HepG2 (cell line): ENCODE results near the gene PET100. TPM values are rescaled to one million over a fixed set of nuclear protein-coding genes. Genes with fewer than 3 reads are reported as not detected.
A peak's percentile ranks its signal among the peaks of the same experiment; 100 is the strongest.

Experiments
- DNMT3B ChIP-seq: conservative IDR thresholded peaks from 2 replicates; pipeline ENCODE4 v1.6.1; 2016; ENCODE audit warnings: missing biosample characterization, control low read depth
- HNF1A ChIP-seq, 2 experiments: sonication (generic) in 1 of 2; formaldehyde crosslinking in 1 of 2; IDR thresholded peaks; 2 replicates each; pipeline versions ENCODE4 v1.4.0 to v1.6.1; 2016 to 2020; ENCODE audit warnings: borderline replicate concordance in 1 of 2, low read depth in 1 of 2, mild to moderate bottlenecking in 1 of 2, missing genetic modification reagents in 1 of 2
- HNRNPH1 ChIP-seq: fragments of 200-400 bp; formaldehyde crosslinking; optimal IDR thresholded peaks from 2 replicates; pipeline ENCODE3; 2017; ENCODE audit warnings: mild to moderate bottlenecking, low read depth, low read length
- HNRNPK ChIP-seq: fragments of 200-400 bp; formaldehyde crosslinking; IDR thresholded peaks from 2 replicates; pipeline ENCODE4 v1.6.1; 2018; ENCODE audit warnings: low read length, low read depth, moderate library complexity, mild to moderate bottlenecking; ENCODE audit not compliant: poor library complexity, severe bottlenecking
- JUND ChIP-seq: sonication (generic); formaldehyde crosslinking; IDR thresholded peaks from 2 replicates; pipeline ENCODE4 v1.8.0; 2022; ENCODE audit warnings: mild to moderate bottlenecking, missing genetic modification reagents
- MXD1 ChIP-seq: sonication (generic); formaldehyde crosslinking; IDR thresholded peaks from 2 replicates; pipeline ENCODE4 v1.4.0; 2020; ENCODE audit warnings: mild to moderate bottlenecking, missing genetic modification reagents
- NFE2L2 ChIP-seq: fragments of 150-350 bp; IDR thresholded peaks from 2 replicates; pipeline ENCODE4 v1.6.1; 2014; ENCODE audit warnings: low read length
- PRMT3 ChIP-seq: sonication (generic); formaldehyde crosslinking; IDR thresholded peaks from 2 replicates; pipeline ENCODE4 v1.8.1; 2022; ENCODE audit warnings: low read depth, mild to moderate bottlenecking, moderate library complexity, missing genetic modification reagents, borderline replicate concordance
- SMAD3 ChIP-seq: sonication (generic); formaldehyde crosslinking; IDR thresholded peaks from 2 replicates; pipeline ENCODE4 v1.4.0; 2020; ENCODE audit warnings: missing genetic modification reagents
- TBX2 ChIP-seq: sonication (generic); formaldehyde crosslinking; IDR thresholded peaks from 2 replicates; pipeline ENCODE4 v1.5.0; 2020; ENCODE audit warnings: missing genetic modification reagents, mild to moderate bottlenecking, borderline replicate concordance
- UBTF ChIP-seq: sonication (generic); formaldehyde crosslinking; IDR thresholded peaks from 2 replicates; pipeline ENCODE4 v1.4.0; 2020; ENCODE audit warnings: mild to moderate bottlenecking, missing genetic modification reagents
- ZKSCAN1 ChIP-seq: fragments of 150-350 bp; IDR thresholded peaks from 2 replicates; pipeline ENCODE4 v1.6.1; 2014; ENCODE audit warnings: low read length
- ZNF263 ChIP-seq: sonication (generic); formaldehyde crosslinking; IDR thresholded peaks from 2 replicates; pipeline ENCODE4 v1.4.0; 2020; ENCODE audit warnings: missing genetic modification reagents
- ZNF362 ChIP-seq: sonication (generic); formaldehyde crosslinking; IDR thresholded peaks from 2 replicates; pipeline ENCODE4 v1.4.0; 2020; ENCODE audit warnings: missing genetic modification reagents, mild to moderate bottlenecking, borderline replicate concordance
- ZNF441 ChIP-seq: sonication (generic); formaldehyde crosslinking; IDR thresholded peaks from 2 replicates; pipeline ENCODE4 v1.7.0; 2021; ENCODE audit warnings: missing genetic modification reagents, borderline replicate concordance
- ZNF557 ChIP-seq: sonication (generic); formaldehyde crosslinking; IDR thresholded peaks from 2 replicates; pipeline ENCODE4 v1.4.0; 2020; ENCODE audit warnings: missing genetic modification reagents
- polyA plus RNA-seq, 8 experiments: library from polyadenylated mRNA; depleted of rRNA in 3 of 8; stranded (reverse) in 7 of 8; unstranded in 1 of 8; fragments of >200 nt; fragmentation: Illumina TruSeq in 4 of 8; extraction: Trizol in 4 of 8; gene quantifications; 2 replicates each; pipeline versions ENCODE4 v1.2.1 to v1.2.3, GENCODE V29; 2011 to 2016; ENCODE audit warnings: low read depth in 4 of 8, missing spikeins in 1 of 8, mixed read lengths in 1 of 8; ENCODE audit not compliant: insufficient read depth in 1 of 8
- total RNA-seq, 5 experiments: library from RNA; depleted of rRNA; stranded (reverse); fragments of >200 nt; fragmentation: Illumina TruSeq; extraction: Trizol; gene quantifications; 2 replicates each; pipeline ENCODE4 v1.2.3, GENCODE V29; 2016; ENCODE audit warnings: low read depth in 1 of 5
- TF ChIP-seq, protein P1 (sequence below): sonication (generic); formaldehyde crosslinking; IDR thresholded peaks from 2 replicates; pipeline ENCODE4 v1.8.1; 2023; ENCODE audit warnings: mild to moderate bottlenecking, inconsistent platforms, moderate library complexity, missing genetic modification reagents, borderline replicate concordance

The PET100 gene
- total and polyA plus RNA-seq, 2 of the 13 experiments (the other 11 are each of a cell fraction or from before 2014, with no cell fraction given) = 22.3 to 66.5 TPM

GRCh38 chr19:7680606-7681339, 51.2 kb downstream of the PET100 start, which contains the start of gene TRAPPC5 (continued):
- TF ChIP-seq HNRNPK (no peak), HNF1A (IDR thresholded peaks at IDR 0.05; ENCODE audit: low read depth) (no peak), HNF1A (CRISPR knock-in tag; IDR thresholded peaks at IDR 0.05; ENCODE audit: borderline replicate concordance) (peak; percentile 5), SMAD3 (CRISPR knock-in tag) (no peak; the same call in 1 of the 2 replicates), ZNF441 (CRISPR knock-in tag) (no peak), MXD1 (CRISPR knock-in tag) (peak; percentile 80), TBX2 (CRISPR knock-in tag) (peak; percentile 36; the same call in 1 of the 2 replicates), ZNF362 (CRISPR knock-in tag) (peak; percentile 45; the same call in 1 of the 2 replicates), NFE2L2 (no peak), ZKSCAN1 (no peak), PRMT3 (CRISPR knock-in tag) (no peak), ZNF263 (no peak), ZNF557 (CRISPR knock-in tag) (no peak), JUND (peak; percentile 27; the same call in 1 of the 2 replicates), DNMT3B (CRISPR knock-in tag) (no peak), UBTF (peak; percentile 25; the same call in 1 of the 2 replicates), HNRNPH1 (no peak)
- TF ChIP-seq, protein P1, sequence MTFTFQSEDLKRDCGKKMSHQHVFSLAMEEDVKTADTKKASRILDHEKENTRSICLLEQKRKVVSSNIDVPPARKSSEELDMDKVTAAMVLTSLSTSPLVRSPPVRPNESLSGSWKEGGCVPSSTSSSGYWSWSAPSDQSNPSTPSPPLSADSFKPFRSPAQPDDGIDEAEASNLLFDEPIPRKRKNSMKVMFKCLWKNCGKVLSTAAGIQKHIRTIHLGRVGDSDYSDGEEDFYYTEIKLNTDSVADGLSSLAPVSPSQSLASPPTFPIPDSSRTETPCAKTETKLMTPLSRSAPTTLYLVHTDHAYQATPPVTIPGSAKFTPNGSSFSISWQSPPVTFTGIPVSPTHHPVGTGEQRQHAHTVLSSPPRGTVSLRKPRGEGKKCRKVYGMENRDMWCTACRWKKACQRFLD (CRISPR knock-in tag) = peak; percentile 68; the same call in 1 of the 2 replicates
